K562 (cell line): ENCODE measurements around the gene AP1AR. TPM values are rescaled to one million over a fixed set of nuclear protein-coding genes. Genes with fewer than 3 reads are reported as not detected.

ENCODE experiments used
- CBX2 ChIP-seq: fragments of 200-600 bp; sonication (generic); IDR thresholded peaks from one replicate; pipeline ENCODE4 v1.6.1; 2012; ENCODE audit warnings: mild to moderate bottlenecking, low read length, inconsistent platforms; ENCODE audit not compliant: insufficient read depth, poor library complexity, severe bottlenecking
- GABPA ChIP-seq: fragments of 200-800 bp; sonication (Bioruptor generic); conservative IDR thresholded peaks from 2 replicates; pipeline ENCODE4 v1.6.1; 2016; ENCODE audit warnings: low read depth, missing genetic modification characterization, missing compliant biosample characterization
- NFYB ChIP-seq: IDR thresholded peaks from 2 replicates; pipeline ENCODE4 v1.6.1; 2011; ENCODE audit warnings: mild to moderate bottlenecking, moderate library complexity; ENCODE audit not compliant: insufficient read length; ENCODE audit errors: extremely low read depth
- SRSF9 ChIP-seq: fragments of 200-400 bp; formaldehyde crosslinking; IDR thresholded peaks from 2 replicates; pipeline ENCODE4 v1.6.1; 2017; ENCODE audit warnings: low read depth, low read length, borderline replicate concordance
- ZNF23 ChIP-seq: fragments of 250-450 bp; sonication (Bioruptor Pico); IDR thresholded peaks from 2 replicates; pipeline ENCODE4 v1.4.0; 2020; ENCODE audit warnings: mild to moderate bottlenecking
- ZNF316 ChIP-seq: fragments of 450-650 bp; IDR thresholded peaks from 2 replicates; pipeline ENCODE4 v1.6.1; 2016
- polyA plus RNA-seq, 8 experiments: library from polyadenylated mRNA; depleted of rRNA in 4 of 8; stranded (reverse) in 5 of 8; unstranded in 3 of 8; fragments of >200 nt; fragmentation: Nextera tagmentation in 2 of 8; fragmentation: Illumina TruSeq in 1 of 8; extraction: Ambion mirVana in 2 of 8; extraction: Trizol in 1 of 8; gene quantifications; 2 replicates each; pipeline versions ENCODE4 v1.2.1 to v1.2.3, GENCODE V29; 2011 to 2014; ENCODE audit warnings: inconsistent platforms in 1 of 8, missing spikeins in 1 of 8
- total RNA-seq, 7 experiments: library from RNA; depleted of rRNA in 6 of 7; stranded (reverse); fragments of >200 nt in 6 of 7; fragmentation: Illumina TruSeq in 2 of 7; extraction: Trizol in 2 of 7; gene quantifications; 2 replicates each; pipeline versions ENCODE4 v1.2.1 to v1.2.3, GENCODE V29; 2011 to 2021; ENCODE audit warnings: low replicate concordance in 1 of 7
- TF ChIP-seq, protein P1 (sequence below): fragments of 450-650 bp; IDR thresholded peaks from 2 replicates; pipeline ENCODE4 v1.6.1; 2016; ENCODE audit warnings: missing biosample characterization, missing genetic modification characterization
- TF ChIP-seq, protein P2 (sequence below): fragments of 250-450 bp; sonication (Bioruptor Pico); IDR thresholded peaks from 2 replicates; pipeline ENCODE4 v1.9.0; 2021; ENCODE audit warnings: mild to moderate bottlenecking, inconsistent platforms
- TF ChIP-seq, protein P3 (sequence below): fragments of 250-450 bp; sonication (Bioruptor Pico); IDR thresholded peaks from 2 replicates; pipeline ENCODE4 v1.5.0; 2020; ENCODE audit warnings: mild to moderate bottlenecking, borderline replicate concordance

AP1AR gene
- total and polyA plus RNA-seq, 9 of the 15 experiments (the other 6 are each of a cell fraction or from before 2014, with no cell fraction given): 2.6 to 20.7 (median 12.2) TPM

DNA sequence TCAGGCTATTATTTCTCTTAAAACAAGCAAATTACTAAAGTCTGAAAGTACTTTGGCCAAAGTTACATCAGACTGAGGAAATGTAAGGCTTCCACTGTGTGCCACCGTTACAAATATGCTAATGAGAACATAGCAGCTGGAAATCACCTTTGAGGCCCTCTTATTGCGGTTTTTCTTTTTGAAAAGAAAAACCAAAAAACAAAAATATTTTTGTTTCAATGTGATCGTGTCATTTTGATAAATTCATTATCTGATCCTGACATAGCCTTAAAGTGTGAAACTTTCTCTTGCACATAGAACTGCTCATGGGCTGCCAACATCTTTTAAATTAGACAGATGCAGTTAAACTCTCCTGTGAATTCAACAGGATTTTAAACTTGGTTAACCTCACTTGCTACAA, 56.9 kb downstream of the AP1AR start (continued):
- TF ChIP-seq NFYB (no peak), SRSF9 (no peak), ZNF23 (CRISPR knock-in tag) (no peak), CBX2 (no peak), ZNF316 (no peak), GABPA (tag) (no peak)
- TF ChIP-seq, protein P1, sequence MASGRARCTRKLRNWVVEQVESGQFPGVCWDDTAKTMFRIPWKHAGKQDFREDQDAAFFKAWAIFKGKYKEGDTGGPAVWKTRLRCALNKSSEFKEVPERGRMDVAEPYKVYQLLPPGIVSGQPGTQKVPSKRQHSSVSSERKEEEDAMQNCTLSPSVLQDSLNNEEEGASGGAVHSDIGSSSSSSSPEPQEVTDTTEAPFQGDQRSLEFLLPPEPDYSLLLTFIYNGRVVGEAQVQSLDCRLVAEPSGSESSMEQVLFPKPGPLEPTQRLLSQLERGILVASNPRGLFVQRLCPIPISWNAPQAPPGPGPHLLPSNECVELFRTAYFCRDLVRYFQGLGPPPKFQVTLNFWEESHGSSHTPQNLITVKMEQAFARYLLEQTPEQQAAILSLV (tag): no peak
- TF ChIP-seq, protein P2, sequence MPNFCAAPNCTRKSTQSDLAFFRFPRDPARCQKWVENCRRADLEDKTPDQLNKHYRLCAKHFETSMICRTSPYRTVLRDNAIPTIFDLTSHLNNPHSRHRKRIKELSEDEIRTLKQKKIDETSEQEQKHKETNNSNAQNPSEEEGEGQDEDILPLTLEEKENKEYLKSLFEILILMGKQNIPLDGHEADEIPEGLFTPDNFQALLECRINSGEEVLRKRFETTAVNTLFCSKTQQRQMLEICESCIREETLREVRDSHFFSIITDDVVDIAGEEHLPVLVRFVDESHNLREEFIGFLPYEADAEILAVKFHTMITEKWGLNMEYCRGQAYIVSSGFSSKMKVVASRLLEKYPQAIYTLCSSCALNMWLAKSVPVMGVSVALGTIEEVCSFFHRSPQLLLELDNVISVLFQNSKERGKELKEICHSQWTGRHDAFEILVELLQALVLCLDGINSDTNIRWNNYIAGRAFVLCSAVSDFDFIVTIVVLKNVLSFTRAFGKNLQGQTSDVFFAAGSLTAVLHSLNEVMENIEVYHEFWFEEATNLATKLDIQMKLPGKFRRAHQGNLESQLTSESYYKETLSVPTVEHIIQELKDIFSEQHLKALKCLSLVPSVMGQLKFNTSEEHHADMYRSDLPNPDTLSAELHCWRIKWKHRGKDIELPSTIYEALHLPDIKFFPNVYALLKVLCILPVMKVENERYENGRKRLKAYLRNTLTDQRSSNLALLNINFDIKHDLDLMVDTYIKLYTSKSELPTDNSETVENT (CRISPR knock-in tag): no peak
- TF ChIP-seq, protein P3, sequence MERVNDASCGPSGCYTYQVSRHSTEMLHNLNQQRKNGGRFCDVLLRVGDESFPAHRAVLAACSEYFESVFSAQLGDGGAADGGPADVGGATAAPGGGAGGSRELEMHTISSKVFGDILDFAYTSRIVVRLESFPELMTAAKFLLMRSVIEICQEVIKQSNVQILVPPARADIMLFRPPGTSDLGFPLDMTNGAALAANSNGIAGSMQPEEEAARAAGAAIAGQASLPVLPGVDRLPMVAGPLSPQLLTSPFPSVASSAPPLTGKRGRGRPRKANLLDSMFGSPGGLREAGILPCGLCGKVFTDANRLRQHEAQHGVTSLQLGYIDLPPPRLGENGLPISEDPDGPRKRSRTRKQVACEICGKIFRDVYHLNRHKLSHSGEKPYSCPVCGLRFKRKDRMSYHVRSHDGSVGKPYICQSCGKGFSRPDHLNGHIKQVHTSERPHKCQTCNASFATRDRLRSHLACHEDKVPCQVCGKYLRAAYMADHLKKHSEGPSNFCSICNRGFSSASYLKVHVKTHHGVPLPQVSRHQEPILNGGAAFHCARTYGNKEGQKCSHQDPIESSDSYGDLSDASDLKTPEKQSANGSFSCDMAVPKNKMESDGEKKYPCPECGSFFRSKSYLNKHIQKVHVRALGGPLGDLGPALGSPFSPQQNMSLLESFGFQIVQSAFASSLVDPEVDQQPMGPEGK (CRISPR knock-in tag): no peak
